GM23338 (cell line): ENCODE measurements around the gene PRPF19. TPM values are rescaled to one million over a fixed set of nuclear protein-coding genes. Genes with fewer than 3 reads are reported as not detected.

Experiments
- ATAC-seq: fragments of 200-7000 bp; cut with Tn5 transposase; 3 replicates; pipeline ENCODE4 v1.9.1; 2020
- DNase-seq: peaks from one replicate; pipeline ENCODE4 v3.0.0-alpha.2; 2015; ENCODE audit warnings: low spot score
- H2AFZ ChIP-seq: fragments of 200-600 bp; sonication (generic); 2 replicates; pipeline ENCODE4 v1.8.0; 2016; ENCODE audit warnings: antibody characterized with exemption, mild to moderate bottlenecking, moderate library complexity
- H3F3A ChIP-seq: fragments of 200-600 bp; sonication (generic); replicated peaks from 2 replicates; pipeline ENCODE4 v1.8.0; 2017; ENCODE audit warnings: antibody characterized with exemption, mixed run types, low read depth
- H3K27ac ChIP-seq: fragments of 200-600 bp; sonication (generic); 2 replicates; pipeline ENCODE4 v1.6.1; 2016; ENCODE audit warnings: low read depth
- H3K27me3 ChIP-seq: fragments of 200-600 bp; sonication (generic); 2 replicates; pipeline ENCODE4 v1.8.0; 2016; ENCODE audit warnings: mild to moderate bottlenecking, mixed run types, moderate library complexity; ENCODE audit not compliant: insufficient read depth
- H3K36me3 ChIP-seq: fragments of 200-600 bp; sonication (generic); 2 replicates; pipeline ENCODE4 v1.8.0; 2016; ENCODE audit warnings: mild to moderate bottlenecking; ENCODE audit not compliant: insufficient read depth
- H3K4me1 ChIP-seq: fragments of 200-600 bp; sonication (generic); 2 replicates; pipeline ENCODE4 v1.8.0; 2016; ENCODE audit warnings: mild to moderate bottlenecking, moderate library complexity; ENCODE audit not compliant: insufficient read depth
- H3K4me2 ChIP-seq: fragments of 200-600 bp; sonication (generic); 2 replicates; pipeline ENCODE4 v1.7.1; 2017; ENCODE audit warnings: mixed run types
- H3K4me3 ChIP-seq: fragments of 200-600 bp; sonication (generic); 2 replicates; pipeline ENCODE4 v1.6.1; 2016; ENCODE audit warnings: mixed run types
- H3K79me2 ChIP-seq: fragments of 200-600 bp; sonication (generic); replicated peaks from 2 replicates; pipeline ENCODE4 v1.8.0; 2017; ENCODE audit warnings: mild to moderate bottlenecking; ENCODE audit not compliant: insufficient read depth
- H3K9me2 ChIP-seq: fragments of 200-600 bp; sonication (generic); 2 replicates; pipeline ENCODE4 v1.8.0; 2017; ENCODE audit not compliant: insufficient read depth
- H4K20me1 ChIP-seq: fragments of 200-600 bp; sonication (generic); replicated peaks from 2 replicates; pipeline ENCODE4 v1.8.0; 2017; ENCODE audit warnings: mild to moderate bottlenecking; ENCODE audit not compliant: insufficient read depth
- H3K27ac Mint-ChIP-seq: 2 replicates; pipeline ENCODE4 v1.8.0; 2020; ENCODE audit warnings: inconsistent platforms, mild to moderate bottlenecking, moderate library complexity, mixed read lengths
- H3K27me3 Mint-ChIP-seq: 3 replicates; pipeline ENCODE4 v1.8.0; 2022; ENCODE audit warnings: low read depth, mild to moderate bottlenecking, moderate library complexity, mixed read lengths, inconsistent platforms; ENCODE audit not compliant: insufficient read depth, poor library complexity
- H3K36me3 Mint-ChIP-seq: 3 replicates; pipeline ENCODE4 v1.8.0; 2021; ENCODE audit warnings: low read depth, mild to moderate bottlenecking, inconsistent platforms, moderate library complexity, mixed read lengths
- H3K4me1 Mint-ChIP-seq: 3 replicates; pipeline ENCODE4 v1.8.0; 2020; ENCODE audit warnings: mild to moderate bottlenecking, inconsistent platforms, mixed read lengths
- H3K4me3 Mint-ChIP-seq: 3 replicates; pipeline ENCODE4 v1.8.0; 2021; ENCODE audit warnings: moderate library complexity, mild to moderate bottlenecking, inconsistent platforms, mixed read lengths
- H3K9me3 Mint-ChIP-seq: 3 replicates; pipeline ENCODE4 v1.8.0; 2020; ENCODE audit warnings: moderate library complexity, mild to moderate bottlenecking, inconsistent platforms, mixed read lengths
- CREB1 ChIP-seq: fragments of 250-450 bp; sonication (Bioruptor Pico); IDR thresholded peaks from 2 replicates; pipeline ENCODE4 v1.5.0; 2020; ENCODE audit warnings: low read depth, mild to moderate bottlenecking, moderate library complexity
- CTCF ChIP-seq, 2 experiments: fragments of 200-600 bp in 1 of 2; sonication (generic) in 1 of 2; conservative IDR thresholded peaks; 2 replicates each; pipeline versions ENCODE4 v1.5.1 to v1.6.1; 2016 to 2017; ENCODE audit warnings: antibody characterized with exemption in 2 of 2, low read depth in 2 of 2, mild to moderate bottlenecking in 2 of 2, moderate library complexity in 1 of 2
- EZH2 ChIP-seq: fragments of 200-600 bp; sonication (generic); IDR thresholded peaks from one replicate; pipeline ENCODE4 v1.8.0; 2017; ENCODE audit warnings: antibody characterized with exemption, mild to moderate bottlenecking, low read depth; ENCODE audit not compliant: unreplicated experiment
- EZH2phosphoT487 ChIP-seq: fragments of 200-600 bp; sonication (generic); IDR thresholded peaks from one replicate; pipeline ENCODE4 v1.8.1; 2018; ENCODE audit warnings: antibody characterized with exemption; ENCODE audit not compliant: unreplicated experiment
- JUNB ChIP-seq: IDR thresholded peaks from one replicate; pipeline ENCODE4 v1.6.1; 2016; ENCODE audit warnings: antibody characterized with exemption; ENCODE audit not compliant: unreplicated experiment
- NANOG ChIP-seq: IDR thresholded peaks from 2 replicates; pipeline ENCODE4 v1.6.1; 2016; ENCODE audit warnings: antibody characterized with exemption, borderline replicate concordance
- POLR2AphosphoS5 ChIP-seq: IDR thresholded peaks from 2 replicates; pipeline ENCODE4 v1.6.1; 2016; ENCODE audit warnings: antibody characterized with exemption, low read depth
- STAT1 ChIP-seq: IDR thresholded peaks from one replicate; pipeline ENCODE4 v1.6.1; 2016; ENCODE audit warnings: antibody characterized with exemption; ENCODE audit not compliant: unreplicated experiment
- ZNF114 ChIP-seq: fragments of 250-450 bp; sonication (Bioruptor Pico); IDR thresholded peaks from 2 replicates; pipeline ENCODE4 v1.5.0; 2020; ENCODE audit warnings: mild to moderate bottlenecking, moderate library complexity
- ZNF331 ChIP-seq: fragments of 250-450 bp; sonication (Bioruptor Pico); IDR thresholded peaks from 2 replicates; pipeline ENCODE4 v1.5.0; 2020; ENCODE audit warnings: low read depth, mild to moderate bottlenecking, moderate library complexity
- polyA plus RNA-seq: library from polyadenylated mRNA; unstranded; fragments of >200 nt; fragmentation: Nextera tagmentation; extraction: Ambion mirVana; gene quantifications from 2 replicates; pipeline ENCODE4 v1.2.1, GENCODE V29; 2016
- total RNA-seq: library from RNA; depleted of rRNA; stranded (reverse); fragments of >200 nt; shearing (Covaris generic); gene quantifications from 2 replicates; pipeline ENCODE4 v1.2.3, GENCODE V29; 2014
- TF ChIP-seq, protein P1 (sequence below): IDR thresholded peaks from 2 replicates; pipeline ENCODE4 v1.6.1; 2016; ENCODE audit warnings: antibody characterized with exemption
- TF ChIP-seq, protein P2 (sequence below): fragments of 250-450 bp; sonication (Bioruptor Pico); IDR thresholded peaks from 2 replicates; pipeline ENCODE4 v1.5.0; 2020; ENCODE audit warnings: mild to moderate bottlenecking, moderate library complexity
- TF ChIP-seq, protein P3 (sequence below): IDR thresholded peaks from one replicate; pipeline ENCODE4 v1.6.1; 2018; ENCODE audit warnings: antibody characterized with exemption; ENCODE audit not compliant: unreplicated experiment

PRPF19 gene
- total and polyA plus RNA-seq, 2 experiments from 2014 or later: 153 to 161 TPM

DNA sequence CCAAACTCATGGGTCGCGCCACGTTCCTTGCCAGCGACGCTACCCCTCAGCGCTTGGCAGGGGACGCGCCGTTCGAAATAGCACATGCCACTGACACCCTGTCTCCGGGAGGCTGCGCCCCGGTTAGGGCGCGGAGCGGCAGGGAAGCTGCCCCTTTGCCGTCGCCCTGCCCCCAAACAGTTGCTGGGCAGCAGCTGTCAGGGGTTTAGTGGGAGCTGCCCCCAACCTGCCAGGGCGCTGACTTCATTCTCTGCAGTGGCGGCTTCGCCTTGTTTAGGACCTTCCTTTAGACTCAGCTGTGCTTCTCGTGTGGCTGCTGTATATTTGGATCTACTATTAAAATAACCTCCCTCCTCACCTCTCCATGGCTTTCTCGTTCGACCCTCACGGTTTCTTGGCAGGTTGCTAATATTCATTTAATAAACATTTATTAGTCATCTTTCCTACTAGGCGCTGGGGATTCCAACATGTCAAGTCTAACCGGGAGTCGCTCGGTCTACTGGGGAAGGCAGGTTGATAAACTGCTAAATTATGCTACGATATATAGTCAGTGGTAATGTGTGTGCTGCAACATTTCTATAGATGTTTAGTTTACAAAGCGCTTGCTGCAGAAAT lies 8.4 kb upstream of the PRPF19 start:
- peaks cover 43% of the 10 kb centered on the region for H3K4me1 Mint-ChIP-seq
- peaks cover 8% of the 10 kb centered on the region for H3K36me3 Mint-ChIP-seq
- DNase-seq: peak; percentile 36
- Histone ChIP-seq H3K27me3 (no peaks in the 10 kb centered on the region), H3K4me2 (peak overlapping the region; percentile 88), H3K36me3 (no peaks in the 10 kb centered on the region), H3K4me1 (peaks cover 29% of the 10 kb centered on the region), H2AFZ (peak overlapping the region; percentile 92), H3F3A (0 out of 2 replicates have a peak, but pooled peaks cover 6% of the 10 kb centered on the region), H3K27ac (no peak overlapping the region), H3K79me2 (peaks cover 29% of the 10 kb centered on the region), H3K9me2 (no peaks in the 10 kb centered on the region), H3K4me3 (peak overlapping the region; percentile 56), H4K20me1 (peaks cover 6% of the 10 kb centered on the region; the same call in 1 of the 2 replicates)
- TF ChIP-seq EZH2 (no peak), ZNF114 (CRISPR knock-in tag) (no peak), JUNB (no peak), STAT1 (no peak), CREB1 (CRISPR knock-in tag) (no peak), POLR2AphosphoS5 (no peak), CTCF (conservative IDR thresholded peaks at IDR 0.05; ENCODE audit: low read depth in 2 of 2) (no peak), NANOG (no peak), EZH2phosphoT487 (no peak), ZNF331 (CRISPR knock-in tag) (no peak)
- TF ChIP-seq, protein P1, sequence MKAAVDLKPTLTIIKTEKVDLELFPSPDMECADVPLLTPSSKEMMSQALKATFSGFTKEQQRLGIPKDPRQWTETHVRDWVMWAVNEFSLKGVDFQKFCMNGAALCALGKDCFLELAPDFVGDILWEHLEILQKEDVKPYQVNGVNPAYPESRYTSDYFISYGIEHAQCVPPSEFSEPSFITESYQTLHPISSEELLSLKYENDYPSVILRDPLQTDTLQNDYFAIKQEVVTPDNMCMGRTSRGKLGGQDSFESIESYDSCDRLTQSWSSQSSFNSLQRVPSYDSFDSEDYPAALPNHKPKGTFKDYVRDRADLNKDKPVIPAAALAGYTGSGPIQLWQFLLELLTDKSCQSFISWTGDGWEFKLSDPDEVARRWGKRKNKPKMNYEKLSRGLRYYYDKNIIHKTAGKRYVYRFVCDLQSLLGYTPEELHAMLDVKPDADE: no peak
- TF ChIP-seq, protein P2, sequence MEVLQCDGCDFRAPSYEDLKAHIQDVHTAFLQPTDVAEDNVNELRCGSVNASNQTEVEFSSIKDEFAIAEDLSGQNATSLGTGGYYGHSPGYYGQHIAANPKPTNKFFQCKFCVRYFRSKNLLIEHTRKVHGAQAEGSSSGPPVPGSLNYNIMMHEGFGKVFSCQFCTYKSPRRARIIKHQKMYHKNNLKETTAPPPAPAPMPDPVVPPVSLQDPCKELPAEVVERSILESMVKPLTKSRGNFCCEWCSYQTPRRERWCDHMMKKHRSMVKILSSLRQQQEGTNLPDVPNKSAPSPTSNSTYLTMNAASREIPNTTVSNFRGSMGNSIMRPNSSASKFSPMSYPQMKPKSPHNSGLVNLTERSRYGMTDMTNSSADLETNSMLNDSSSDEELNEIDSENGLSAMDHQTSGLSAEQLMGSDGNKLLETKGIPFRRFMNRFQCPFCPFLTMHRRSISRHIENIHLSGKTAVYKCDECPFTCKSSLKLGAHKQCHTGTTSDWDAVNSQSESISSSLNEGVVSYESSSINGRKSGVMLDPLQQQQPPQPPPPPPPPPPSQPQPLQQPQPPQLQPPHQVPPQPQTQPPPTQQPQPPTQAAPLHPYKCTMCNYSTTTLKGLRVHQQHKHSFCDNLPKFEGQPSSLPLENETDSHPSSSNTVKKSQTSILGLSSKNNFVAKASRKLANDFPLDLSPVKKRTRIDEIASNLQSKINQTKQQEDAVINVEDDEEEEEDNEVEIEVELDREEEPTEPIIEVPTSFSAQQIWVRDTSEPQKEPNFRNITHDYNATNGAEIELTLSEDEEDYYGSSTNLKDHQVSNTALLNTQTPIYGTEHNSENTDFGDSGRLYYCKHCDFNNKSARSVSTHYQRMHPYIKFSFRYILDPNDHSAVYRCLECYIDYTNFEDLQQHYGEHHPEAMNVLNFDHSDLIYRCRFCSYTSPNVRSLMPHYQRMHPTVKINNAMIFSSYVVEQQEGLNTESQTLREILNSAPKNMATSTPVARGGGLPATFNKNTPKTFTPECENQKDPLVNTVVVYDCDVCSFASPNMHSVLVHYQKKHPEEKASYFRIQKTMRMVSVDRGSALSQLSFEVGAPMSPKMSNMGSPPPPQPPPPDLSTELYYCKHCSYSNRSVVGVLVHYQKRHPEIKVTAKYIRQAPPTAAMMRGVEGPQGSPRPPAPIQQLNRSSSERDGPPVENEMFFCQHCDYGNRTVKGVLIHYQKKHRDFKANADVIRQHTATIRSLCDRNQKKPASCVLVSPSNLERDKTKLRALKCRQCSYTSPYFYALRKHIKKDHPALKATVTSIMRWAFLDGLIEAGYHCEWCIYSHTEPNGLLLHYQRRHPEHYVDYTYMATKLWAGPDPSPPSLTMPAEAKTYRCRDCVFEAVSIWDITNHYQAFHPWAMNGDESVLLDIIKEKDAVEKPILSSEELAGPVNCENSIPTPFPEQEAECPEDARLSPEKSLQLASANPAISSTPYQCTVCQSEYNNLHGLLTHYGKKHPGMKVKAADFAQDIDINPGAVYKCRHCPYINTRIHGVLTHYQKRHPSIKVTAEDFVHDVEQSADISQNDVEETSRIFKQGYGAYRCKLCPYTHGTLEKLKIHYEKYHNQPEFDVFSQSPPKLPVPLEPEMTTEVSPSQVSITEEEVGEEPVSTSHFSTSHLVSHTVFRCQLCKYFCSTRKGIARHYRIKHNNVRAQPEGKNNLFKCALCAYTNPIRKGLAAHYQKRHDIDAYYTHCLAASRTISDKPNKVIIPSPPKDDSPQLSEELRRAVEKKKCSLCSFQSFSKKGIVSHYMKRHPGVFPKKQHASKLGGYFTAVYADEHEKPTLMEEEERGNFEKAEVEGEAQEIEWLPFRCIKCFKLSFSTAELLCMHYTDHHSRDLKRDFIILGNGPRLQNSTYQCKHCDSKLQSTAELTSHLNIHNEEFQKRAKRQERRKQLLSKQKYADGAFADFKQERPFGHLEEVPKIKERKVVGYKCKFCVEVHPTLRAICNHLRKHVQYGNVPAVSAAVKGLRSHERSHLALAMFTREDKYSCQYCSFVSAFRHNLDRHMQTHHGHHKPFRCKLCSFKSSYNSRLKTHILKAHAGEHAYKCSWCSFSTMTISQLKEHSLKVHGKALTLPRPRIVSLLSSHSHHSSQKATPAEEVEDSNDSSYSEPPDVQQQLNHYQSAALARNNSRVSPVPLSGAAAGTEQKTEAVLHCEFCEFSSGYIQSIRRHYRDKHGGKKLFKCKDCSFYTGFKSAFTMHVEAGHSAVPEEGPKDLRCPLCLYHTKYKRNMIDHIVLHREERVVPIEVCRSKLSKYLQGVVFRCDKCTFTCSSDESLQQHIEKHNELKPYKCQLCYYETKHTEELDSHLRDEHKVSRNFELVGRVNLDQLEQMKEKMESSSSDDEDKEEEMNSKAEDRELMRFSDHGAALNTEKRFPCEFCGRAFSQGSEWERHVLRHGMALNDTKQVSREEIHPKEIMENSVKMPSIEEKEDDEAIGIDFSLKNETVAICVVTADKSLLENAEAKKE (CRISPR knock-in tag): no peak
- TF ChIP-seq, protein P3, sequence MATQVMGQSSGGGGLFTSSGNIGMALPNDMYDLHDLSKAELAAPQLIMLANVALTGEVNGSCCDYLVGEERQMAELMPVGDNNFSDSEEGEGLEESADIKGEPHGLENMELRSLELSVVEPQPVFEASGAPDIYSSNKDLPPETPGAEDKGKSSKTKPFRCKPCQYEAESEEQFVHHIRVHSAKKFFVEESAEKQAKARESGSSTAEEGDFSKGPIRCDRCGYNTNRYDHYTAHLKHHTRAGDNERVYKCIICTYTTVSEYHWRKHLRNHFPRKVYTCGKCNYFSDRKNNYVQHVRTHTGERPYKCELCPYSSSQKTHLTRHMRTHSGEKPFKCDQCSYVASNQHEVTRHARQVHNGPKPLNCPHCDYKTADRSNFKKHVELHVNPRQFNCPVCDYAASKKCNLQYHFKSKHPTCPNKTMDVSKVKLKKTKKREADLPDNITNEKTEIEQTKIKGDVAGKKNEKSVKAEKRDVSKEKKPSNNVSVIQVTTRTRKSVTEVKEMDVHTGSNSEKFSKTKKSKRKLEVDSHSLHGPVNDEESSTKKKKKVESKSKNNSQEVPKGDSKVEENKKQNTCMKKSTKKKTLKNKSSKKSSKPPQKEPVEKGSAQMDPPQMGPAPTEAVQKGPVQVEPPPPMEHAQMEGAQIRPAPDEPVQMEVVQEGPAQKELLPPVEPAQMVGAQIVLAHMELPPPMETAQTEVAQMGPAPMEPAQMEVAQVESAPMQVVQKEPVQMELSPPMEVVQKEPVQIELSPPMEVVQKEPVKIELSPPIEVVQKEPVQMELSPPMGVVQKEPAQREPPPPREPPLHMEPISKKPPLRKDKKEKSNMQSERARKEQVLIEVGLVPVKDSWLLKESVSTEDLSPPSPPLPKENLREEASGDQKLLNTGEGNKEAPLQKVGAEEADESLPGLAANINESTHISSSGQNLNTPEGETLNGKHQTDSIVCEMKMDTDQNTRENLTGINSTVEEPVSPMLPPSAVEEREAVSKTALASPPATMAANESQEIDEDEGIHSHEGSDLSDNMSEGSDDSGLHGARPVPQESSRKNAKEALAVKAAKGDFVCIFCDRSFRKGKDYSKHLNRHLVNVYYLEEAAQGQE: no peak
- no peaks in the 10 kb centered on the region; the same call in 2 of the 3 replicates for H3K9me3 Mint-ChIP-seq
- H3K27me3 Mint-ChIP-seq: peaks cover 4% of the 10 kb centered on the region
- H3K27ac Mint-ChIP-seq: no peak overlapping the region
- ATAC-seq: peak; percentile 22
- H3K4me3 Mint-ChIP-seq: peak overlapping the region; percentile 91
